ENCODE measurements around the gene BHLHE23.

The BHLHE23 gene

DNA sequence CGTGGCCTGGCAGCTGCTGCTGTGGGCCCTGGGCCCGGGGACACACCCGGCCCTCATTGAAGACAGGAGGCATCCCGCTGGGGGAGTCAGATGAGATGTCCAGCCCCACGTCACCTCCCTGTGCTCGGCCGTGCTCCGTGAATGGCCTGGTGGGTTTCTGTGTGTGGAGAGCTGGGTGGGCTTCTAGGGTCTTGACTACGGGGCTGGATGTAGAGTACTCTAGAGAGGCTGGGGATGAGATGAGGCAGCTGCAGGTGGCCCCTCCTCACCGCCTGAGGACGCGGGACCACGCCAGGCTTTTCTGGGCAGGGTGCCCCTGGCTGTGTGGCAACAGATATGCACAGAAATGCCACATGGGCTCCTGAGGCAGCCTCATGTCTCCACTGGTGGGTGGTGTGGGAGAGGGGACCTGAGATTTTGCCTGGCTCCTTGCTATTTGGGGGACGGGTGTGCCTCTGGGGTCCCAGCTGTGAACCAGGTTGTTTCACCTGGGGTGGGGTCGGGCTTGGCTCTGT, 8.4 kb upstream of the BHLHE23 start:
- TF ChIP-seq FOXP2 (optimal IDR thresholded peaks at IDR 0.05; ENCODE audit: borderline replicate concordance, extremely low read depth, extremely low read length, insufficient read depth) (no peak), TAF1 (IDR thresholded peaks at IDR 0.05; ENCODE audit: borderline replicate concordance, insufficient read depth, low read length) (no peak), SIN3A (IDR thresholded peaks at IDR 0.05; ENCODE audit: borderline replicate concordance, insufficient read depth, low read length) (no peak), POLR2AphosphoS5 (IDR thresholded peaks at IDR 0.05; ENCODE audit: low read depth, low read length) (no peak)
- TF ChIP-seq, protein P1, sequence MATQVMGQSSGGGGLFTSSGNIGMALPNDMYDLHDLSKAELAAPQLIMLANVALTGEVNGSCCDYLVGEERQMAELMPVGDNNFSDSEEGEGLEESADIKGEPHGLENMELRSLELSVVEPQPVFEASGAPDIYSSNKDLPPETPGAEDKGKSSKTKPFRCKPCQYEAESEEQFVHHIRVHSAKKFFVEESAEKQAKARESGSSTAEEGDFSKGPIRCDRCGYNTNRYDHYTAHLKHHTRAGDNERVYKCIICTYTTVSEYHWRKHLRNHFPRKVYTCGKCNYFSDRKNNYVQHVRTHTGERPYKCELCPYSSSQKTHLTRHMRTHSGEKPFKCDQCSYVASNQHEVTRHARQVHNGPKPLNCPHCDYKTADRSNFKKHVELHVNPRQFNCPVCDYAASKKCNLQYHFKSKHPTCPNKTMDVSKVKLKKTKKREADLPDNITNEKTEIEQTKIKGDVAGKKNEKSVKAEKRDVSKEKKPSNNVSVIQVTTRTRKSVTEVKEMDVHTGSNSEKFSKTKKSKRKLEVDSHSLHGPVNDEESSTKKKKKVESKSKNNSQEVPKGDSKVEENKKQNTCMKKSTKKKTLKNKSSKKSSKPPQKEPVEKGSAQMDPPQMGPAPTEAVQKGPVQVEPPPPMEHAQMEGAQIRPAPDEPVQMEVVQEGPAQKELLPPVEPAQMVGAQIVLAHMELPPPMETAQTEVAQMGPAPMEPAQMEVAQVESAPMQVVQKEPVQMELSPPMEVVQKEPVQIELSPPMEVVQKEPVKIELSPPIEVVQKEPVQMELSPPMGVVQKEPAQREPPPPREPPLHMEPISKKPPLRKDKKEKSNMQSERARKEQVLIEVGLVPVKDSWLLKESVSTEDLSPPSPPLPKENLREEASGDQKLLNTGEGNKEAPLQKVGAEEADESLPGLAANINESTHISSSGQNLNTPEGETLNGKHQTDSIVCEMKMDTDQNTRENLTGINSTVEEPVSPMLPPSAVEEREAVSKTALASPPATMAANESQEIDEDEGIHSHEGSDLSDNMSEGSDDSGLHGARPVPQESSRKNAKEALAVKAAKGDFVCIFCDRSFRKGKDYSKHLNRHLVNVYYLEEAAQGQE (IDR thresholded peaks at IDR 0.05; ENCODE audit: insufficient read depth in 1 of 2, low read depth in 2 of 2, low read length in 2 of 2), result no peak

DNA sequence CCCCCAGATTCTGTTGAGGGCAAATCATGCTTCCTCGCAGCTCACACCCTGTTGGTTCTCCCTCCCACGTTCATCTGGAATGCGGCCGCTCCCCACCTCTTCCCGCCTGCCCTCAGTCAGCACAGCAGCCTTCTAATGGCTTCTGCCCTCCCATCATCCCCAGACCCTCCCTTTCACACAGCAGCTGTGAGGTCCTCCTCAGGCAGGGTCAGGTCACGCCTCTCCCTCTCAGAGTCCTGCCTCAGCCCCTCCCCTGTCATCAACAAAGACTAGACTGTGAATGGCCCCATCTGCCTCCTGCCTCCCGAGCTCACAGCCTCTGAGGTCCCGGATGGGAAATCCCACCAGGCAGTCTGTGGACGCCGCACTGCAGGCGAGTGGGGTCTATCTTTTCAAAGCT, 7.9 kb upstream of the BHLHE23 start:
- TF ChIP-seq, protein P1 (IDR thresholded peaks at IDR 0.05; ENCODE audit: insufficient read depth in 1 of 2, low read depth in 2 of 2, low read length in 2 of 2), result no peak
- peak; percentile 92 for TF ChIP-seq FOXP2 (optimal IDR thresholded peaks at IDR 0.05; ENCODE audit: borderline replicate concordance, extremely low read depth, extremely low read length, insufficient read depth)

DNA sequence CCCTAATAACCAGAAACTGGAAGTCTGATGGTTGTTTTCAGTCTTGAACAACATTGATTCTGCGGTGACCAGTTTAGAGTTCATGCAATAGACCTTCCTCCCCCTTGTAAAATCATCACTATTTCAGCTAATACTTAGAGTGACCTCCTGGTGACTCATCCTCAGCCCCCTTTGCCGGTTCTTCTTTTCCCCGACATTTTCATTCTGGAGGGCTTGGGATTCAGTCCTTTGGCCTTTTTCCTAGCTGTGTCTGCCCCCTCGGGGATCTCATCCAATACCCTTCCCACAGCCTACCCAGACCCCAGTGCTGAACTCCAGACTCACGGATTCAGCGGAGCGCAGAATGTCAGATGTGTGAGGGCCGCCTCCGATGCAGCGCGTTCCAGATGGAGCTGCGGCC, 7.5 kb upstream of the BHLHE23 start:
- TF ChIP-seq, protein P1 (IDR thresholded peaks at IDR 0.05; ENCODE audit: insufficient read depth in 1 of 2, low read depth in 2 of 2, low read length in 2 of 2), result no peak
- TF ChIP-seq TAF1 (IDR thresholded peaks at IDR 0.05; ENCODE audit: borderline replicate concordance, insufficient read depth, low read length) (no peak), SIN3A (IDR thresholded peaks at IDR 0.05; ENCODE audit: borderline replicate concordance, insufficient read depth, low read length) (no peak), POLR2AphosphoS5 (IDR thresholded peaks at IDR 0.05; ENCODE audit: low read depth, low read length) (no peak), FOXP2 (optimal IDR thresholded peaks at IDR 0.05; ENCODE audit: borderline replicate concordance, extremely low read depth, extremely low read length, insufficient read depth) (no peak)

DNA sequence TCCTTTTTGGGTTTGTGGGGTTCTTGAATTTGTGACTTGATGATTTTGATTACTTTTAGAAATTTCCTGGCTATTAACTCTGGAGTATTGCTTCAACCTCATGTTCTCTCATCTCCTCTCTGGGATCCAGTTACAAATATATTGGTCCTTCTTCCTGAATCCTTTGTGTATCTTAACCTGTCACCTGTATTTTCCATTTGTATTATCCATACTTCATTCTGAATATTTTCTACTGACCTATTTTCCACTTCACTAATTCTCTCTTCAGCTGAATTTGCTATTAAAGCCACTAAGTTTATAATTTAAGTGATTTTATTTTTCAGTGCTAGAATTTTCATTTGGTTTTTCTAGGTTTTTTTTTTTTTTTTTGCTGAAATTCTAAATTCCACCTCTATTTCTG, 6.4 kb upstream of the BHLHE23 start:
- TF ChIP-seq, protein P1 (IDR thresholded peaks at IDR 0.05; ENCODE audit: insufficient read depth in 1 of 2, low read depth in 2 of 2, low read length in 2 of 2), result no peak
- TF ChIP-seq FOXP2 (optimal IDR thresholded peaks at IDR 0.05; ENCODE audit: borderline replicate concordance, extremely low read depth, extremely low read length, insufficient read depth) (no peak), POLR2AphosphoS5 (IDR thresholded peaks at IDR 0.05; ENCODE audit: low read depth, low read length) (no peak), TAF1 (IDR thresholded peaks at IDR 0.05; ENCODE audit: borderline replicate concordance, insufficient read depth, low read length) (no peak), SIN3A (IDR thresholded peaks at IDR 0.05; ENCODE audit: borderline replicate concordance, insufficient read depth, low read length) (no peak)

DNA sequence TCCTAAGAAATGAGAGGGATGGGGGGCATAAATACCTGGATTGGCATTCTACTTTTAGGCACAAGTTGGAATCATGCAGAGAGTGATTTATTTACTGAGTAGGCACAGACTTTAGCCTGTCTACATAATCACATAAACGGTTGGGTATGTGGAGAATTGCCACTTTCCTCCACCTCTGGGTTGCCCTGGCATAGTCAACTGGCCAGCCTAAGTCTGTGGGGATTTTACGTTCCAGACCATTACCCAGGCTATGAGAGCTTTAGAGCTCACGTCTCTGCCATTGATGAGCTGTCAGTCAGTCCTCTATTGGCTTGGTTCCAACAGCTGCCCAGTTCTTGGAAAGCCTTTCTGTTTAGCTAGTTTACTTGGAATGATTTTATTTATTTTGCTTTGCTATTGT, 5.0 kb upstream of the BHLHE23 start:
- TF ChIP-seq, protein P1 (IDR thresholded peaks at IDR 0.05; ENCODE audit: insufficient read depth in 1 of 2, low read depth in 2 of 2, low read length in 2 of 2), result no peak
- no peak for TF ChIP-seq SIN3A (IDR thresholded peaks at IDR 0.05; ENCODE audit: borderline replicate concordance, insufficient read depth, low read length)
- TF ChIP-seq POLR2AphosphoS5 (IDR thresholded peaks at IDR 0.05; ENCODE audit: low read depth, low read length), result no peak
- TF ChIP-seq TAF1 (IDR thresholded peaks at IDR 0.05; ENCODE audit: borderline replicate concordance, insufficient read depth, low read length), result no peak
- TF ChIP-seq FOXP2 (optimal IDR thresholded peaks at IDR 0.05; ENCODE audit: borderline replicate concordance, extremely low read depth, extremely low read length, insufficient read depth), result no peak
